Lung (tissue), 12 donors: ENCODE results near the gene DENND5B. TPM values are rescaled to one million over a fixed set of nuclear protein-coding genes. Genes with fewer than 3 reads are reported as not detected.

Source experiments
- ATAC-seq: fragments of 200-7000 bp; cut with Tn5 transposase; one replicate; pipeline ENCODE4 v1.9.1; 2020; ENCODE audit warnings: moderate number of reproducible peaks; ENCODE audit not compliant: insufficient read depth, low FRiP score
- DNase-seq, 3 donors: peaks; one replicate each; pipeline ENCODE4 v3.0.0-alpha.2; 2013 to 2017
- H3K27ac ChIP-seq, 2 donors: one replicate each; pipeline ENCODE4 v1.5.1; 2013; ENCODE audit warnings: mild to moderate bottlenecking in 2 of 2, moderate library complexity in 2 of 2, control low read depth in 1 of 2, inconsistent platforms in 1 of 2, low read depth in 1 of 2, low read length in 1 of 2
- H3K27me3 ChIP-seq, 3 donors: one replicate each; pipeline ENCODE4 v1.5.1; 2013; ENCODE audit warnings: low read length in 2 of 3; ENCODE audit not compliant: control insufficient read depth in 3 of 3, insufficient read depth in 3 of 3
- H3K36me3 ChIP-seq, 4 donors: one replicate each; pipeline ENCODE4 v1.5.1; 2013; ENCODE audit warnings: low read length in 4 of 4, mild to moderate bottlenecking in 1 of 4, moderate library complexity in 1 of 4; ENCODE audit not compliant: control insufficient read depth in 4 of 4, insufficient read depth in 4 of 4
- H3K4me1 ChIP-seq, 5 donors: one replicate each; pipeline ENCODE4 v1.5.1; 2013; ENCODE audit warnings: low read length in 5 of 5, mild to moderate bottlenecking in 2 of 5, moderate library complexity in 1 of 5; ENCODE audit not compliant: control insufficient read depth in 5 of 5, insufficient read depth in 5 of 5
- H3K4me3 ChIP-seq: one replicate; pipeline ENCODE4 v1.5.1; 2013; ENCODE audit warnings: mild to moderate bottlenecking, control low read depth, moderate library complexity
- H3K9ac ChIP-seq, 2 donors: one replicate each; pipeline ENCODE4 v1.5.1; 2013; ENCODE audit warnings: low read length in 2 of 2, control low read depth in 1 of 2; ENCODE audit not compliant: insufficient read depth in 1 of 2
- H3K9me3 ChIP-seq, 4 donors: one replicate each; pipeline ENCODE4 v1.5.1; 2013; ENCODE audit warnings: low read length in 3 of 4, mild to moderate bottlenecking in 1 of 4, moderate library complexity in 1 of 4; ENCODE audit not compliant: control insufficient read depth in 4 of 4, insufficient read depth in 3 of 4
- CTCF ChIP-seq: IDR thresholded peaks from 2 replicates; pipeline ENCODE4 v1.5.1; 2012; ENCODE audit warnings: mild to moderate bottlenecking; ENCODE audit errors: control extremely low read depth, extremely low read depth
- WGBS, 2 donors: extraction: QIAGEN DNeasy Blood & Tissue Kit; methylation state at CpG; one replicate each; pipeline ENCODE4 v1.1.7; 2013; 5-methylcytosine and 5-hydroxymethylcytosine counted together
- polyA plus RNA-seq, 2 donors: library from polyadenylated mRNA; stranded (reverse); fragments of 200-250 nt; gene quantifications; one replicate each; pipeline ENCODE4 v1.2.1, GENCODE V29; 2013
- total RNA-seq, 2 donors: library from RNA; depleted of rRNA in 1 of 2; stranded (reverse); fragments of >200 nt in 1 of 2; gene quantifications; one replicate each; pipeline ENCODE4 v1.2.1, GENCODE V29; 2014 to 2021
- donor health status: control.
- donor health status: control.
- donor health status: Bipolar disorder and iron deficiency.
- donor health status: healthy.
- donor health status: DM: yes; HTN: yes; CAD: no.

Gene DENND5B
- total and polyA plus RNA-seq, 4 donors, result 1.2 to 15.7 (median 3.6) TPM

GRCh38 chr12:31586728-31587127 is 4.2 kb downstream of the DENND5B start:
- Histone ChIP-seq H3K9me3 (no peaks in the 10 kb centered on the region), H3K4me1 (peaks cover 0 to 12% (median 2%) of the 10 kb centered on the region in 5 donors), H3K36me3 (no peaks in the 10 kb centered on the region), H3K27ac (no peak overlapping the region), H3K4me3 (no peak overlapping the region), H3K27me3 (no peaks in the 10 kb centered on the region), H3K9ac (no peak overlapping the region)
- no peak for TF ChIP-seq CTCF
- ATAC-seq (no peak), DNase-seq (no peak)
- 93 to 96% methylated on average over 4 of the region's 4 CpGs for WGBS, 2 donors

DNA sequence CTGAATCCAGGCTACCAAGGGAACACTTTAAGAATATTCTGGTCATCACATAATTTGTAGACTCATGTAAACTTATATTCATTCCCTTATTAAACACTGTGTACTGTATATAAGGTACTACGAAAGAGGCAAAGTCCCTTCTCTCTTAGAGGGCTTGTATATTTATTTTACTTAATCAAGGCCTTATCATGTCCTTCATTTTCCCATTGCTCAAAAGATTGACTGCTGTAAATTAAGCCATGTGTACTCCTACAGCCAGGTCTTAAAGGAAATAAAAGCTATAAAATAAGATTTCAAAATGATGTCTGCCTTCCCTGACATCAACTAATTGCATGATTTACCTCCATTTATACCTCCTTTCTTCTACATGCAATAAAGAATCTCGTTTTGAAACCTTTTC is 5.0 kb downstream of the DENND5B start:
- no peaks in the 10 kb centered on the region for H3K36me3 ChIP-seq
- 73 to 88% methylated on average over 2 of the region's 2 CpGs for WGBS, 2 donors
- no peak for ATAC-seq
- no peaks in the 10 kb centered on the region for H3K9me3 ChIP-seq
- TF ChIP-seq CTCF, result no peak
- no peak overlapping the region for H3K4me3 ChIP-seq
- H3K9ac ChIP-seq, result no peak overlapping the region
- H3K27me3 ChIP-seq, result no peaks in the 10 kb centered on the region
- no peak for DNase-seq
- H3K4me1 ChIP-seq, result peaks cover 0 to 8% (median 2%) of the 10 kb centered on the region in 5 donors
- no peak overlapping the region for H3K27ac ChIP-seq

DNA sequence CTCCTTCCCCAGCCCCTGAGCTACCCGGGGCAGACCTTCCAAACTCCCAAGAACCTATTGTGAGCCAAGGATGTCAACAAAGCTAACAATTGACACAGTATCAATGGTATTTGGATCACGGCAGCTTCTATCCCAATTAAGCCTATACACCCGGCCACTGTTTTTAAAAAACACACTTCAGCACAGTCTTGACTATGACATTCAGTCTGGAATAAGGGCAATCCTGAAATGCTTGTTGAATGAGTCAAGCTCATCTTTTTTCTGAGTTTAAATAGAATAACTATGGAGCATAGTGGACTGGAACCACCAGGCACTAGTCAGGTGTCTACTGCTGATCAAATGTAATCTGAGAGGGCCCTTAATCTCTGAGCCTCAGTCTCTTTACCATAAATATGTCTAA is 5.7 kb downstream of the DENND5B start:
- H3K9me3 ChIP-seq, result no peaks in the 10 kb centered on the region
- H3K27me3 ChIP-seq, result no peaks in the 10 kb centered on the region
- no peak overlapping the region for H3K4me3 ChIP-seq
- H3K9ac ChIP-seq, result no peak overlapping the region
- H3K36me3 ChIP-seq, result no peaks in the 10 kb centered on the region
- WGBS, 2 donors, result 77 to 87% methylated on average over 3 of the region's 3 CpGs
- H3K4me1 ChIP-seq, result peaks cover 0 to 8% (median 2%) of the 10 kb centered on the region in 5 donors
- ATAC-seq (no peak), DNase-seq (no peak)
- no peak overlapping the region for H3K27ac ChIP-seq
- TF ChIP-seq CTCF, result no peak

- Histone ChIP-seq H3K9me3 (no peaks in the 10 kb centered on the region), H3K27ac (no peak overlapping the region), H3K9ac (no peak overlapping the region), H3K27me3 (no peaks in the 10 kb centered on the region), H3K4me3 (no peak overlapping the region), H3K36me3 (no peaks in the 10 kb centered on the region), H3K4me1 (peaks cover 0 to 8% (median 2%) of the 10 kb centered on the region in 5 donors)
- ATAC-seq (no peak), DNase-seq (no peak)
- 78 to 85% methylated on average over 6 of the region's 6 CpGs for WGBS, 2 donors
- no peak for TF ChIP-seq CTCF
Measured at GRCh38 chr12:31584782-31585181, 6.2 kb downstream of the DENND5B start.
